GM10248 (cell line): ENCODE results near the gene MAGIX.

Experiments
- CTCF ChIA-PET: fragments of 300-600 bp; sonication (Branson Sonifier 250); formaldehyde crosslinking; extraction: SDS; loops from one replicate; lab custom pipeline; 2021; ENCODE audit warnings: antibody characterized with exemption; lab: Yijun Ruan, JAX
- POLR2A ChIA-PET: fragments of 350-650 bp; sonication (Branson Sonifier 250); formaldehyde crosslinking; extraction: SDS; loops from one replicate; lab custom pipeline; 2020; ENCODE audit warnings: antibody characterized with exemption; lab: Yijun Ruan, JAX
- DNase-seq: peaks from one replicate; pipeline ENCODE4 v3.0.0; 2012; ENCODE audit errors: extremely low spot score
- CTCF ChIP-seq: IDR thresholded peaks from 2 replicates; pipeline ENCODE4 v1.5.1; 2012; ENCODE audit warnings: mild to moderate bottlenecking, low read depth; ENCODE audit errors: extremely low read depth, missing control alignments, control extremely low read depth

The MAGIX gene

GRCh38 chrX:49160908-49161307 lies 1.6 kb upstream of the MAGIX start:
- no peak for DNase-seq
- TF ChIP-seq CTCF = no peak
- CTCF ChIA-PET = no interaction called here
- POLR2A ChIA-PET = interaction anchor here (0.6 kb wide), 1 partner anchor 52 kb away, joined by 3 read pairs; no protein-coding TSS in a partner anchor

- POLR2A ChIA-PET = interaction anchor here (0.6 kb wide), 1 partner anchor 52 kb away, joined by 3 read pairs; no protein-coding TSS in a partner anchor
- CTCF ChIA-PET = no interaction called here
- DNase-seq = no peak
- no peak for TF ChIP-seq CTCF
These were observed 926 bp upstream of the MAGIX start for GRCh38 chrX:49161632-49162031.

GRCh38 chrX:49163555-49164419 lies 1.2 kb downstream of the MAGIX start:
- ChIA-PET POLR2A (no interaction called here), CTCF (interaction anchor here (0.7 to 2.6 kb wide), 7 partner anchors 9 to 122 kb away, joined by 3 to 17 read pairs (median 4); partner anchors contain the start of gene PLP2)
- TF ChIP-seq CTCF = peak; percentile 69
- DNase-seq = peak; percentile 82

DNA sequence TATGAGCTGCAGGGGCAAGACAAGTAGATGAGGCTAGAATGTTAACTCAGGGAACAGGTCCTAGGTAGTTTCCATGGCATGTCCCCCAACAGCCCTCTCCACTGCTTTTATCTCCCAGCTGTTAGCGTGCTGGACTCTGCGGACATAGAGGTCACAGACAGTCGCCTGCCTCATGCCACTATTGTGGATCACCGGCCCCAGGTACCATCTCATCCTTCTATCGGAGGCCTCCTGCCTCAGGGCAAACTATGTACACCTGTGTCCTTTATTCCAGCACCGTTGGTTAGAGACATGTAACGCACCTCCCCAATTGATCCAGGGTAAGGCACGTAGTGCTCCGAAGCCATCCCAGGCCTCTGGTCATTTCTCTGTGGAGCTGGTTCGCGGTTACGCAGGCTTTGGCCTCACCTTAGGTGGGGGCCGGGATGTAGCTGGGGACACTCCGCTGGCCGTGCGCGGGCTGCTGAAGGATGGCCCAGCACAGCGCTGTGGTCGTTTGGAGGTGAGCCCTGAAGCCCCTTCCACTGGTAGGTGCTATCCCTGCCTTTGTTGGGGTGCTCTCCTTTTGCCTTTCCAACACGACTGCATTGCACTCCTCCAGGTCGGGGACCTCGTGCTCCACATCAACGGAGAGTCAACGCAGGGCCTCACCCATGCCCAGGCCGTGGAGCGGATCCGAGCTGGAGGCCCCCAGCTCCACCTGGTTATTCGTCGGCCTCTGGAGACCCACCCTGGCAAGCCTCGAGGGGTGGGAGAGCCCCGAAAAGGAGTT lies 2.2 kb downstream of the MAGIX start:
- POLR2A ChIA-PET = interaction anchor here (1.2 kb wide), 1 partner anchor 26 kb away, joined by 3 read pairs; no protein-coding TSS in a partner anchor
- no peak for DNase-seq
- CTCF ChIA-PET = interaction anchor here (1.2 to 2.6 kb wide), 3 partner anchors 10 to 30 kb away, joined by 3 to 17 read pairs (median 4); no protein-coding TSS in a partner anchor
- no peak for TF ChIP-seq CTCF

- POLR2A ChIA-PET = interaction anchor here (1.2 kb wide), 1 partner anchor 25 kb away, joined by 3 read pairs; no protein-coding TSS in a partner anchor
- peak; percentile 43 for DNase-seq
- CTCF ChIA-PET = interaction anchor here (0.9 to 4.1 kb wide), 5 partner anchors 8 to 23 kb away, joined by 3 to 28 read pairs (median 3); no protein-coding TSS in a partner anchor
- peak; percentile 32 for TF ChIP-seq CTCF
These were observed 3.6 kb downstream of the MAGIX start for GRCh38 chrX:49165901-49166881.
